Measurements from ENCODE around the gene CNPY2. TPM values are rescaled to one million over a fixed set of nuclear protein-coding genes. Genes with fewer than 3 reads are reported as not detected.

The CNPY2 gene
- total RNA-seq, 3 donors from 2014 or later: 75.5 to 79.3 (median 77.7) TPM

- Histone ChIP-seq H3K4me3 (no peak overlapping the region), H3K9me3 (no peaks in the 10 kb centered on the region), H3K4me1 (ENCODE audit: low read depth) (peaks cover 10% of the 10 kb centered on the region), H3K36me3 (ENCODE audit: low read depth) (no peaks in the 10 kb centered on the region)
- no peak for DNase-seq
- no peak for TF ChIP-seq CTCF (IDR thresholded peaks at IDR 0.05)
- intact Hi-C loops (cut with DNase I, micrococcal nuclease): no loop called here
- ATAC-seq: no peak
These were observed 11.5 kb downstream of the CNPY2 start for GRCh38 chr12:56304276-56304675.

GRCh38 chr12:56300644-56301464 lies 14.9 kb downstream of the CNPY2 start:
- no peak for TF ChIP-seq CTCF (IDR thresholded peaks at IDR 0.05)
- DNase-seq (no peak), ATAC-seq (peak; percentile 4)
- no peaks in the 10 kb centered on the region for H3K36me3 ChIP-seq (ENCODE audit: low read depth)
- H3K4me3 ChIP-seq: peak overlapping the region; percentile 49
- no peaks in the 10 kb centered on the region for H3K9me3 ChIP-seq
- peaks cover 41% of the 10 kb centered on the region for H3K4me1 ChIP-seq (ENCODE audit: low read depth)
- intact Hi-C loops (cut with DNase I, micrococcal nuclease): no loop called here

GRCh38 chr12:56299853-56300643 lies 15.7 kb downstream of the CNPY2 start, which contains the start of gene CS:
Gene CS, minus strand, starts transcription at chr12:56300330. Its CDS starts 129 bp downstream, at chr12:56300201.
- peak; percentile 96 for ATAC-seq
- intact Hi-C loops (cut with DNase I, micrococcal nuclease): no loop called here
- peak; percentile 99 for DNase-seq
- Histone ChIP-seq H3K4me3 (peak within 1 kb of the TSS; percentile 49), H3K4me1 (ENCODE audit: low read depth) (peaks cover 41% of the 10 kb centered on the region), H3K9me3 (no peaks in the 10 kb centered on the region), H3K36me3 (ENCODE audit: low read depth) (no peaks in the 10 kb centered on the region)
- no peak for TF ChIP-seq CTCF (IDR thresholded peaks at IDR 0.05)

- peak; percentile 58 for ATAC-seq
- H3K36me3 ChIP-seq (ENCODE audit: low read depth): no peaks in the 10 kb centered on the region
- peaks cover 41% of the 10 kb centered on the region for H3K4me1 ChIP-seq (ENCODE audit: low read depth)
- H3K4me3 ChIP-seq: peak overlapping the region; percentile 49
- no peaks in the 10 kb centered on the region for H3K9me3 ChIP-seq
- DNase-seq: peak in 2 of 3 donors; percentile 52 to 72
- intact Hi-C loops (cut with DNase I, micrococcal nuclease): no loop called here
- TF ChIP-seq CTCF (IDR thresholded peaks at IDR 0.05): no peak
These were observed 16.4 kb downstream of the CNPY2 start for GRCh38 chr12:56299308-56299852.

GRCh38 chr12:56298828-56299227 lies 17.0 kb downstream of the CNPY2 start:
- no peaks in the 10 kb centered on the region for H3K9me3 ChIP-seq
- intact Hi-C loops (cut with DNase I, micrococcal nuclease): no loop called here
- H3K4me3 ChIP-seq: no peak overlapping the region
- H3K36me3 ChIP-seq (ENCODE audit: low read depth): no peaks in the 10 kb centered on the region
- H3K4me1 ChIP-seq (ENCODE audit: low read depth): peaks cover 41% of the 10 kb centered on the region
- ATAC-seq (no peak), DNase-seq (no peak)
- TF ChIP-seq CTCF (IDR thresholded peaks at IDR 0.05): no peak

Data from mucosa of descending colon (tissue), 3 donors.